ENCODE results near the gene PISD. TPM values are rescaled to one million over a fixed set of nuclear protein-coding genes. Genes with fewer than 3 reads are reported as not detected.
A peak's percentile ranks its signal among the peaks of the same experiment; 100 is the strongest.

The PISD gene
- total and polyA plus RNA-seq, 9 of the 15 experiments (the other 6 are each of a cell fraction or from before 2014, with no cell fraction given), result 24.5 to 65.9 (median 36.6) TPM

GRCh38 chr22:31625661-31626426 is 36.2 kb downstream of the PISD start:
- Histone ChIP-seq H3K4me3 (peak overlapping the region; percentile 2; the same call in 1 of the 2 replicates), H3K79me2 (ENCODE audit: control insufficient read depth, insufficient read depth, low read length) (peaks cover 90% of the 10 kb centered on the region), H3K9me3 (replicated peaks; ENCODE audit: control insufficient read depth, insufficient read depth, low read depth, low read length) (no peaks in the 10 kb centered on the region), H3K4me2 (ENCODE audit: insufficient read depth, low read length) (peak overlapping the region; percentile 84), H2AFZ (ENCODE audit: low read depth, low read length) (no peak overlapping the region), H4K20me1 (replicated peaks; ENCODE audit: control insufficient read depth, insufficient read depth, low read length) (no peaks in the 10 kb centered on the region; the same call in 1 of the 2 replicates), H3K9me1 (ENCODE audit: control insufficient read depth, insufficient read depth, low read length) (peaks cover 3% of the 10 kb centered on the region), H3K27me3 (ENCODE audit: control insufficient read depth in 2 of 2, insufficient read depth in 2 of 2, low read length in 2 of 2) (no peaks in the 10 kb centered on the region), H3K4me1 (replicated peaks in 1 of 2; ENCODE audit: control insufficient read depth in 2 of 2, insufficient read depth in 2 of 2, low read length in 2 of 2) (peaks cover 50 to 80% of the 10 kb centered on the region in 2 experiments), H3K27ac (ENCODE audit: extremely low read depth, low read depth, low read length) (peak overlapping the region; percentile 67), H3K9ac (ENCODE audit: insufficient read depth in 1 of 2, low read depth in 2 of 2, low read length in 2 of 2) (peak overlapping the region; percentile 68 to 84), H3K36me3 (ENCODE audit: control insufficient read depth, insufficient read depth, low read length) (peaks cover 73% of the 10 kb centered on the region; the same call in 2 of the 3 replicates)
- ATAC-seq (peak; percentile 69), FAIRE-seq (peak; percentile 49), DNase-seq (ENCODE audit: extremely low read depth in 1 of 4, low spot score in 3 of 4) (peak; percentile 59 to 74 (median 66))
- no TSS peak for BruUV-seq (replicated peaks)
- 12% methylated on average over 14 of the region's 31 CpGs for WGBS (ENCODE audit: insufficient coverage, low coverage, missing lambda C conversion rate)
- CTCF ChIA-PET (ENCODE audit: low intra/inter-chr PET ratio), result no interaction called here
- intact Hi-C loops (cut with micrococcal nuclease) (no loop called here), in situ Hi-C loops (cut with MboI) (no loop called here)
- POLR2A ChIA-PET, result interaction anchor here (0.5 to 1.5 kb wide), 5 partner anchors 17 to 36 kb away, joined by 3 to 5 read pairs (median 3); partner anchors contain the start of gene PISD
- no peak for TF ChIP-seq STAT5A (IDR thresholded peaks at IDR 0.05; ENCODE audit: borderline replicate concordance, low read length)
- TF ChIP-seq CBX1 (IDR thresholded peaks at IDR 0.05; ENCODE audit: low read depth), result no peak
- no peak for TF ChIP-seq CBX8 (IDR thresholded peaks at IDR 0.05; ENCODE audit: borderline replicate concordance, extremely low read depth, low read depth, low read length, poor library complexity, severe bottlenecking)
- TF ChIP-seq CSDE1 (IDR thresholded peaks at IDR 0.05), result no peak
- no peak for TF ChIP-seq TBL1XR1 (IDR thresholded peaks at IDR 0.05; ENCODE audit: low read length in 2 of 2)
- TF ChIP-seq SMAD4 (CRISPR knock-in tag; conservative IDR thresholded peaks at IDR 0.05), result no peak
- TF ChIP-seq NRF1 (conservative IDR thresholded peaks at IDR 0.05 in 1 of 2, IDR thresholded peaks at IDR 0.05 in 1 of 2), result peak; percentile 71 to 78
- no peak for TF ChIP-seq REST (IDR thresholded peaks at IDR 0.05; ENCODE audit: borderline replicate concordance)
- no peak for TF ChIP-seq REST (CRISPR knock-in tag; IDR thresholded peaks at IDR 0.05; ENCODE audit: low read depth)
- TF ChIP-seq ZNF212 (CRISPR knock-in tag; IDR thresholded peaks at IDR 0.05), result no peak
